ENCODE measurements around the gene MEGF6. TPM values are rescaled to one million over a fixed set of nuclear protein-coding genes. Genes with fewer than 3 reads are reported as not detected.

The MEGF6 gene
- total RNA-seq, 1 donor from 2014 or later = 1.7 TPM

- no peak overlapping the region for H3K27ac Mint-ChIP-seq
- no peaks in the 10 kb centered on the region for H3K4me1 Mint-ChIP-seq (ENCODE audit: low read depth)
- H3K4me3 Mint-ChIP-seq (ENCODE audit: low read depth) = no peak overlapping the region
Observed at GRCh38 chr1:3552176-3552575, 59.1 kb downstream of the MEGF6 start.

GRCh38 chr1:3551711-3552110 is 59.6 kb downstream of the MEGF6 start:
- no peak for DNase-seq (ENCODE audit: low spot score)
- Mint-ChIP-seq H3K4me3 (ENCODE audit: low read depth) (no peak overlapping the region), H3K36me3 (ENCODE audit: low read depth) (no peaks in the 10 kb centered on the region), H3K27ac (no peak overlapping the region), H3K9me3 (no peaks in the 10 kb centered on the region), H3K27me3 (ENCODE audit: low read depth) (no peaks in the 10 kb centered on the region), H3K4me1 (ENCODE audit: low read depth) (no peaks in the 10 kb centered on the region)
- intact Hi-C loops (cut with micrococcal nuclease) = no loop called here

More at GRCh38 chr1:3552176-3552575, 59.1 kb downstream of the MEGF6 start:
- DNase-seq (ENCODE audit: low spot score) = no peak
- Mint-ChIP-seq H3K9me3 (no peaks in the 10 kb centered on the region), H3K36me3 (ENCODE audit: low read depth) (no peaks in the 10 kb centered on the region), H3K27me3 (ENCODE audit: low read depth) (no peaks in the 10 kb centered on the region)
- intact Hi-C loops (cut with micrococcal nuclease) = no loop called here

- intact Hi-C loops (cut with micrococcal nuclease) = no loop called here
- H3K27me3 Mint-ChIP-seq (ENCODE audit: low read depth) = no peaks in the 10 kb centered on the region
- DNase-seq (ENCODE audit: low spot score) = no peak
Observed at GRCh38 chr1:3551290-3551678, 60.0 kb downstream of the MEGF6 start.

GRCh38 chr1:3550511-3551289 is 60.6 kb downstream of the MEGF6 start:
- no peak overlapping the region for H3K27ac Mint-ChIP-seq
- no peaks in the 10 kb centered on the region for H3K36me3 Mint-ChIP-seq (ENCODE audit: low read depth)
- no peaks in the 10 kb centered on the region for H3K27me3 Mint-ChIP-seq (ENCODE audit: low read depth)
- no peaks in the 10 kb centered on the region for H3K4me1 Mint-ChIP-seq (ENCODE audit: low read depth)
- DNase-seq (ENCODE audit: low spot score) = no peak
- H3K9me3 Mint-ChIP-seq = no peaks in the 10 kb centered on the region
- intact Hi-C loops (cut with micrococcal nuclease) = no loop called here
- H3K4me3 Mint-ChIP-seq (ENCODE audit: low read depth) = no peak overlapping the region

More at GRCh38 chr1:3551290-3551678, 60.0 kb downstream of the MEGF6 start:
- Mint-ChIP-seq H3K9me3 (no peaks in the 10 kb centered on the region), H3K27ac (no peak overlapping the region), H3K4me3 (ENCODE audit: low read depth) (no peak overlapping the region), H3K36me3 (ENCODE audit: low read depth) (no peaks in the 10 kb centered on the region), H3K4me1 (ENCODE audit: low read depth) (no peaks in the 10 kb centered on the region)

GRCh38 chr1:3548895-3549294 is 62.4 kb downstream of the MEGF6 start:
- no peak for DNase-seq (ENCODE audit: low spot score)
- H3K4me1 Mint-ChIP-seq (ENCODE audit: low read depth) = no peaks in the 10 kb centered on the region
- H3K27me3 Mint-ChIP-seq (ENCODE audit: low read depth) = no peaks in the 10 kb centered on the region
- H3K9me3 Mint-ChIP-seq = no peaks in the 10 kb centered on the region
- H3K27ac Mint-ChIP-seq = no peak overlapping the region
- no peak overlapping the region for H3K4me3 Mint-ChIP-seq (ENCODE audit: low read depth)
- H3K36me3 Mint-ChIP-seq (ENCODE audit: low read depth) = no peaks in the 10 kb centered on the region
- intact Hi-C loops (cut with micrococcal nuclease) = no loop called here

- no peak overlapping the region for H3K4me3 Mint-ChIP-seq (ENCODE audit: low read depth)
- H3K36me3 Mint-ChIP-seq (ENCODE audit: low read depth) = no peaks in the 10 kb centered on the region
- no peak overlapping the region for H3K27ac Mint-ChIP-seq
- no peaks in the 10 kb centered on the region for H3K27me3 Mint-ChIP-seq (ENCODE audit: low read depth)
- DNase-seq (ENCODE audit: low spot score) = no peak
- H3K4me1 Mint-ChIP-seq (ENCODE audit: low read depth) = no peaks in the 10 kb centered on the region
- no peaks in the 10 kb centered on the region for H3K9me3 Mint-ChIP-seq
- intact Hi-C loops (cut with micrococcal nuclease) = no loop called here
Observed at GRCh38 chr1:3548156-3548893, 63.0 kb downstream of the MEGF6 start.

GRCh38 chr1:3547055-3548005 is 64.0 kb downstream of the MEGF6 start:
- no peak for DNase-seq (ENCODE audit: low spot score)
- intact Hi-C loops (cut with micrococcal nuclease) = no loop called here
- Mint-ChIP-seq H3K4me1 (ENCODE audit: low read depth) (no peaks in the 10 kb centered on the region), H3K4me3 (ENCODE audit: low read depth) (no peak overlapping the region), H3K9me3 (no peaks in the 10 kb centered on the region), H3K27ac (no peak overlapping the region), H3K27me3 (ENCODE audit: low read depth) (no peaks in the 10 kb centered on the region), H3K36me3 (ENCODE audit: low read depth) (no peaks in the 10 kb centered on the region)

GRCh38 chr1:3546048-3546384 is 65.3 kb downstream of the MEGF6 start:
- no peaks in the 10 kb centered on the region for H3K27me3 Mint-ChIP-seq (ENCODE audit: low read depth)
- H3K4me1 Mint-ChIP-seq (ENCODE audit: low read depth) = no peaks in the 10 kb centered on the region
- DNase-seq (ENCODE audit: low spot score) = no peak
- no peak overlapping the region for H3K4me3 Mint-ChIP-seq (ENCODE audit: low read depth)
- H3K27ac Mint-ChIP-seq = no peak overlapping the region
- no peaks in the 10 kb centered on the region for H3K9me3 Mint-ChIP-seq
- intact Hi-C loops (cut with micrococcal nuclease) = no loop called here
- H3K36me3 Mint-ChIP-seq (ENCODE audit: low read depth) = no peaks in the 10 kb centered on the region

- Mint-ChIP-seq H3K36me3 (ENCODE audit: low read depth) (no peaks in the 10 kb centered on the region), H3K27ac (no peak overlapping the region), H3K27me3 (ENCODE audit: low read depth) (no peaks in the 10 kb centered on the region), H3K9me3 (no peaks in the 10 kb centered on the region), H3K4me3 (ENCODE audit: low read depth) (no peak overlapping the region), H3K4me1 (ENCODE audit: low read depth) (no peaks in the 10 kb centered on the region)
- intact Hi-C loops (cut with micrococcal nuclease) = no loop called here
- DNase-seq (ENCODE audit: low spot score) = no peak
Observed at GRCh38 chr1:3545363-3546047, 65.8 kb downstream of the MEGF6 start.

- H3K4me3 Mint-ChIP-seq (ENCODE audit: low read depth) = no peak overlapping the region
- no peak overlapping the region for H3K27ac Mint-ChIP-seq
Observed at GRCh38 chr1:3544040-3544977, 67.0 kb downstream of the MEGF6 start.

GRCh38 chr1:3543076-3544039 is 68.0 kb downstream of the MEGF6 start:
- H3K4me1 Mint-ChIP-seq (ENCODE audit: low read depth) = no peaks in the 10 kb centered on the region
- intact Hi-C loops (cut with micrococcal nuclease) = no loop called here

More at GRCh38 chr1:3544040-3544977, 67.0 kb downstream of the MEGF6 start:
- Mint-ChIP-seq H3K4me1 (ENCODE audit: low read depth) (no peaks in the 10 kb centered on the region), H3K27me3 (ENCODE audit: low read depth) (no peaks in the 10 kb centered on the region), H3K9me3 (no peaks in the 10 kb centered on the region), H3K36me3 (ENCODE audit: low read depth) (no peaks in the 10 kb centered on the region)
- DNase-seq (ENCODE audit: low spot score) = no peak
- intact Hi-C loops (cut with micrococcal nuclease) = no loop called here

More at GRCh38 chr1:3543076-3544039, 68.0 kb downstream of the MEGF6 start:
- no peak overlapping the region for H3K4me3 Mint-ChIP-seq (ENCODE audit: low read depth)
- no peaks in the 10 kb centered on the region for H3K36me3 Mint-ChIP-seq (ENCODE audit: low read depth)
- DNase-seq (ENCODE audit: low spot score) = no peak
- H3K27ac Mint-ChIP-seq = no peak overlapping the region
- H3K27me3 Mint-ChIP-seq (ENCODE audit: low read depth) = no peaks in the 10 kb centered on the region
- H3K9me3 Mint-ChIP-seq = no peaks in the 10 kb centered on the region
